H9 (cell line): Measurements from ENCODE around the gene CA12. TPM values are rescaled to one million over a fixed set of nuclear protein-coding genes. Genes with fewer than 3 reads are reported as not detected.

Experiments used
- DNase-seq: peaks from one replicate; pipeline ENCODE4 v3.0.0-alpha.2; 2017
- H2AFZ ChIP-seq: one replicate; pipeline ENCODE4 v1.6.1; 2013; ENCODE audit warnings: mild to moderate bottlenecking, low read length, control low read depth, moderate library complexity
- H2AK5ac ChIP-seq: 2 replicates; pipeline ENCODE4 v1.6.1; 2013; ENCODE audit warnings: low read length, control low read depth, mixed read lengths; ENCODE audit not compliant: insufficient read length
- H2BK120ac ChIP-seq: one replicate; pipeline ENCODE4 v1.6.1; 2013; ENCODE audit warnings: low read depth, mild to moderate bottlenecking, low read length, control low read depth, inconsistent platforms; ENCODE audit not compliant: poor library complexity, severe bottlenecking
- H2BK12ac ChIP-seq: 2 replicates; pipeline ENCODE4 v1.6.1; 2013; ENCODE audit warnings: low read length, control low read depth, mixed read lengths, low read depth; ENCODE audit not compliant: insufficient read length
- H2BK15ac ChIP-seq: 2 replicates; pipeline ENCODE4 v1.6.1; 2013; ENCODE audit warnings: low read depth, low read length, control low read depth
- H2BK20ac ChIP-seq: one replicate; pipeline ENCODE4 v1.6.1; 2013; ENCODE audit warnings: low read depth, mild to moderate bottlenecking, low read length, control low read depth, inconsistent platforms; ENCODE audit not compliant: poor library complexity, severe bottlenecking
- H2BK5ac ChIP-seq: 2 replicates; pipeline ENCODE4 v1.6.1; 2013; ENCODE audit warnings: low read length, control low read depth, mixed read lengths; ENCODE audit not compliant: insufficient read length
- H3K14ac ChIP-seq: 2 replicates; pipeline ENCODE4 v1.6.1; 2013; ENCODE audit warnings: low read length, control low read depth; ENCODE audit not compliant: insufficient read depth
- H3K18ac ChIP-seq: 2 replicates; pipeline ENCODE4 v1.6.1; 2013; ENCODE audit warnings: low read depth, mild to moderate bottlenecking, mixed read lengths, low read length, control low read depth; ENCODE audit not compliant: insufficient read length
- H3K23ac ChIP-seq: 2 replicates; pipeline ENCODE4 v1.6.1; 2013; ENCODE audit warnings: low read length, control low read depth, mixed read lengths, low read depth; ENCODE audit not compliant: insufficient read length
- H3K23me2 ChIP-seq: 2 replicates; pipeline ENCODE4 v1.6.1; 2013; ENCODE audit warnings: low read depth, mild to moderate bottlenecking, mixed read lengths, low read length, control low read depth; ENCODE audit not compliant: insufficient read length, poor library complexity, severe bottlenecking
- H3K27ac ChIP-seq: 2 replicates; pipeline ENCODE4 v1.5.1; 2013; ENCODE audit warnings: low read length, control low read depth, mixed read lengths, low read depth; ENCODE audit not compliant: insufficient read length
- H3K27me3 ChIP-seq: 2 replicates; pipeline ENCODE4 v1.6.1; 2013; ENCODE audit warnings: low read length, control low read depth, inconsistent platforms; ENCODE audit not compliant: insufficient read depth
- H3K4ac ChIP-seq: 2 replicates; pipeline ENCODE4 v1.6.1; 2013; ENCODE audit warnings: low read depth, mild to moderate bottlenecking, control low read depth, inconsistent platforms, low read length, moderate library complexity
- H3K4me1 ChIP-seq: 2 replicates; pipeline ENCODE4 v1.6.1; 2013; ENCODE audit warnings: low read length, control low read depth, inconsistent platforms; ENCODE audit not compliant: insufficient read depth
- H3K4me2 ChIP-seq: 2 replicates; pipeline ENCODE4 v1.6.1; 2013; ENCODE audit warnings: low read length, control low read depth, mixed read lengths; ENCODE audit not compliant: insufficient read length, insufficient read depth
- H3K56ac ChIP-seq: 2 replicates; pipeline ENCODE4 v1.6.1; 2013; ENCODE audit warnings: low read depth, mild to moderate bottlenecking, mixed read lengths, low read length, control low read depth; ENCODE audit not compliant: insufficient read length
- H3K79me1 ChIP-seq: 2 replicates; pipeline ENCODE4 v1.6.1; 2013; ENCODE audit warnings: low read depth, mild to moderate bottlenecking, moderate library complexity, low read length, control low read depth, inconsistent platforms; ENCODE audit not compliant: insufficient read depth, poor library complexity, severe bottlenecking
- H3K79me2 ChIP-seq: 2 replicates; pipeline ENCODE4 v1.6.1; 2013; ENCODE audit warnings: low read length, control low read depth, inconsistent platforms; ENCODE audit not compliant: insufficient read depth
- H3K9ac ChIP-seq: 2 replicates; pipeline ENCODE4 v1.6.1; 2013; ENCODE audit warnings: low read length, control low read depth, mixed read lengths; ENCODE audit not compliant: insufficient read length; ENCODE audit errors: extremely low read depth
- H3K9me3 ChIP-seq: one replicate; pipeline ENCODE4 v1.6.1; 2013; ENCODE audit warnings: low read depth, low read length, inconsistent platforms; ENCODE audit not compliant: control insufficient read depth
- H3T11ph ChIP-seq: one replicate; pipeline ENCODE4 v1.6.1; 2013; ENCODE audit warnings: mild to moderate bottlenecking, low read length, control low read depth, inconsistent platforms
- H4K20me1 ChIP-seq: one replicate; pipeline ENCODE4 v1.6.1; 2013; ENCODE audit not compliant: control insufficient read depth, insufficient read length, insufficient read depth
- H4K5ac ChIP-seq: 2 replicates; pipeline ENCODE4 v1.6.1; 2013; ENCODE audit warnings: low read depth, mild to moderate bottlenecking, mixed read lengths, low read length, control low read depth; ENCODE audit not compliant: insufficient read length
- H4K8ac ChIP-seq: replicated peaks from 2 replicates; pipeline ENCODE4 v1.6.1; 2013; ENCODE audit warnings: low read length, control low read depth, mixed read lengths, low read depth; ENCODE audit not compliant: insufficient read length
- H4K91ac ChIP-seq: 2 replicates; pipeline ENCODE4 v1.6.1; 2013; ENCODE audit warnings: low read depth, mild to moderate bottlenecking, moderate library complexity, mixed read lengths, low read length, control low read depth; ENCODE audit not compliant: insufficient read length
- H3K27ac Mint-ChIP-seq, 3 experiments: 2 replicates in 2 of 3; 3 replicates in 1 of 3; pipeline ENCODE4 v1.8.0; 2020 to 2021; ENCODE audit warnings: mixed read lengths in 3 of 3, mild to moderate bottlenecking in 1 of 3, moderate library complexity in 1 of 3
- H3K27me3 Mint-ChIP-seq: 2 replicates; pipeline ENCODE4 v1.8.0; 2021; ENCODE audit warnings: low read depth, mild to moderate bottlenecking, moderate library complexity, mixed read lengths
- H3K36me3 Mint-ChIP-seq, 3 experiments: 2 replicates in 2 of 3; 3 replicates in 1 of 3; pipeline ENCODE4 v1.8.0; 2020 to 2021; ENCODE audit warnings: low read depth in 3 of 3, mixed read lengths in 3 of 3; ENCODE audit not compliant: insufficient read depth in 1 of 3
- H3K4me1 Mint-ChIP-seq, 2 experiments: 2 replicates each; pipeline ENCODE4 v1.8.0; 2020; ENCODE audit warnings: mixed read lengths in 2 of 2
- H3K4me3 Mint-ChIP-seq, 2 experiments: 2 replicates in 1 of 2; 3 replicates in 1 of 2; pipeline ENCODE4 v1.8.0; 2020 to 2021; ENCODE audit warnings: mild to moderate bottlenecking in 2 of 2, mixed read lengths in 2 of 2, moderate library complexity in 1 of 2
- H3K9me3 Mint-ChIP-seq, 2 experiments: 2 replicates in 1 of 2; 3 replicates in 1 of 2; pipeline ENCODE4 v1.8.0; 2020; ENCODE audit warnings: mild to moderate bottlenecking in 2 of 2, mixed read lengths in 2 of 2, moderate library complexity in 1 of 2
- WGBS: extraction: QIAGEN DNeasy Blood & Tissue Kit; methylation state at CpG from one replicate; pipeline ENCODE4 v1.1.7; 2013; ENCODE audit warnings: missing lambda C conversion rate, low lambda C conversion rate, mixed read lengths; ENCODE audit not compliant: insufficient read length; ENCODE audit errors: extremely low coverage; 5-methylcytosine and 5-hydroxymethylcytosine counted together
- total RNA-seq: library from RNA; stranded (reverse); gene quantifications from 2 replicates; pipeline ENCODE4 v1.2.1, GENCODE V29; 2021
- TF ChIP-seq, protein P1 (sequence below): fragments of 200-600 bp; sonication (generic); conservative IDR thresholded peaks from 3 replicates; pipeline ENCODE4 v1.8.0; 2021; ENCODE audit warnings: antibody characterized with exemption, mild to moderate bottlenecking

Gene CA12
- total RNA-seq, 1 experiment from 2014 or later: 0.68 TPM

DNA sequence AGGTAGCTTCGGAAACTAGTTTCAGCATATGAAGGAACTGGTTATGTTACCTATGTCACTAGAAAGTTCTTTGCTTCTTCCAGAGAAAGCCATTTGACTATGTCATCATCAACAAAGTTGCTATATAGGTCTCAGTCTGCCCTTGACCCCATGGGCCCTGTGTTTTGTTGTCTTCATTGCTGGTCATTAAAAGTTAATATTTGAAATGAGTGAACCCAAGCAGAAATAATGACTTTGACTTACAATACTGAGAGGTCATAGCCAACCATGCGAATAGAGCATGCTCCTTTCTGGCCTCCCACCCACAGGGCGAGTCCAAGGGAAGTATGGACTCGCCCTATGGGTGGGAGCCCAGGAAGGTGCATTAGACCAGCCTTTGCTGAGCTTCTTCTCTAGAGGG, 63.3 kb downstream of the CA12 start:
- no peak overlapping the region for H3K4ac ChIP-seq
- no peaks in the 10 kb centered on the region for H3K79me2 ChIP-seq
- TF ChIP-seq, protein P1, sequence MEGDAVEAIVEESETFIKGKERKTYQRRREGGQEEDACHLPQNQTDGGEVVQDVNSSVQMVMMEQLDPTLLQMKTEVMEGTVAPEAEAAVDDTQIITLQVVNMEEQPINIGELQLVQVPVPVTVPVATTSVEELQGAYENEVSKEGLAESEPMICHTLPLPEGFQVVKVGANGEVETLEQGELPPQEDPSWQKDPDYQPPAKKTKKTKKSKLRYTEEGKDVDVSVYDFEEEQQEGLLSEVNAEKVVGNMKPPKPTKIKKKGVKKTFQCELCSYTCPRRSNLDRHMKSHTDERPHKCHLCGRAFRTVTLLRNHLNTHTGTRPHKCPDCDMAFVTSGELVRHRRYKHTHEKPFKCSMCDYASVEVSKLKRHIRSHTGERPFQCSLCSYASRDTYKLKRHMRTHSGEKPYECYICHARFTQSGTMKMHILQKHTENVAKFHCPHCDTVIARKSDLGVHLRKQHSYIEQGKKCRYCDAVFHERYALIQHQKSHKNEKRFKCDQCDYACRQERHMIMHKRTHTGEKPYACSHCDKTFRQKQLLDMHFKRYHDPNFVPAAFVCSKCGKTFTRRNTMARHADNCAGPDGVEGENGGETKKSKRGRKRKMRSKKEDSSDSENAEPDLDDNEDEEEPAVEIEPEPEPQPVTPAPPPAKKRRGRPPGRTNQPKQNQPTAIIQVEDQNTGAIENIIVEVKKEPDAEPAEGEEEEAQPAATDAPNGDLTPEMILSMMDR: no peak
- no peak overlapping the region for H2BK12ac ChIP-seq
- H3K18ac ChIP-seq: no peak overlapping the region
- no peaks in the 10 kb centered on the region; the same call in 1 of the 2 replicates for H3K27me3 Mint-ChIP-seq
- H3K27me3 ChIP-seq: no peaks in the 10 kb centered on the region
- no peak overlapping the region for H2BK15ac ChIP-seq
- H4K20me1 ChIP-seq: no peaks in the 10 kb centered on the region
- no peak overlapping the region for H3K4me2 ChIP-seq
- no peak overlapping the region for H2BK5ac ChIP-seq
- H4K91ac ChIP-seq: no peak overlapping the region
- no peak overlapping the region for H2BK120ac ChIP-seq
- peaks cover 9% of the 10 kb centered on the region; the same call in 1 of the 2 replicates for H3K4me1 ChIP-seq
- no peaks in the 10 kb centered on the region for H3K79me1 ChIP-seq
- H3K4me3 Mint-ChIP-seq: no peak overlapping the region
- H2BK20ac ChIP-seq: no peak overlapping the region
- H3K4me1 Mint-ChIP-seq: peaks cover 31 to 39% of the 10 kb centered on the region in 2 experiments
- H3K14ac ChIP-seq: no peak overlapping the region
- H3K23me2 ChIP-seq: no peaks in the 10 kb centered on the region
- H3T11ph ChIP-seq: no peak overlapping the region
- WGBS: no CpG with 5 or more reads among the region's 4 CpGs
- DNase-seq: no peak
- H4K8ac ChIP-seq: no peak overlapping the region
- H3K27ac ChIP-seq: no peak overlapping the region
- H3K27ac Mint-ChIP-seq: no peak overlapping the region
- H3K9me3 ChIP-seq: no peaks in the 10 kb centered on the region
- no peaks in the 10 kb centered on the region for H3K36me3 Mint-ChIP-seq
- H3K9me3 Mint-ChIP-seq: no peaks in the 10 kb centered on the region; a peak in 1 of 5 replicates
- no peak overlapping the region for H2AFZ ChIP-seq
- H2AK5ac ChIP-seq: no peak overlapping the region
- no peak overlapping the region for H3K9ac ChIP-seq
- no peak overlapping the region for H3K56ac ChIP-seq
- no peak overlapping the region for H4K5ac ChIP-seq
- H3K23ac ChIP-seq: no peak overlapping the region
